Adrenal gland (tissue), 12 donors: ENCODE results near the gene RALGAPA1. TPM values are rescaled to one million over a fixed set of nuclear protein-coding genes. Genes with fewer than 3 reads are reported as not detected.

Experiments used
- DNase-seq, 7 donors: peaks; one replicate each; pipeline ENCODE4 v3.0.0-alpha.2; 2019 to 2020
- H3K27ac ChIP-seq, 5 donors: fragments of 200-600 bp; sonication (generic) in 4 of 5; 1 replicate in 3 of 5; 2 replicates in 2 of 5; pipeline versions ENCODE4 v1.5.1 to v1.8.0; 2016 to 2020; ENCODE audit warnings: mild to moderate bottlenecking in 1 of 5
- H3K27me3 ChIP-seq: fragments of 200-600 bp; 2 replicates; pipeline ENCODE4 v1.8.0; 2021
- H3K36me3 ChIP-seq, 2 donors: fragments of 200-600 bp; replicated peaks in 1 of 2; 1 replicate in 1 of 2; 2 replicates in 1 of 2; pipeline versions ENCODE4 v1.5.1 to v1.8.0; 2018 to 2022
- H3K4me1 ChIP-seq, 2 donors: fragments of 200-600 bp; replicated peaks in 1 of 2; 1 replicate in 1 of 2; 2 replicates in 1 of 2; pipeline versions ENCODE4 v1.5.1 to v1.8.0; 2018 to 2021
- H3K4me3 ChIP-seq, 4 donors: fragments of 200-600 bp; sonication (generic) in 3 of 4; one replicate each; pipeline ENCODE4 v1.5.1; 2016 to 2018
- H3K9me3 ChIP-seq, 3 donors: fragments of 200-600 bp; sonication (generic) in 1 of 3; replicated peaks in 1 of 3; 1 replicate in 2 of 3; 2 replicates in 1 of 3; pipeline versions ENCODE4 v1.5.1 to v1.8.0; 2016 to 2021
- CTCF ChIP-seq, 6 experiments: fragments of 450-650 bp in 4 of 6; fragments of 200-600 bp in 2 of 6; sonication (generic) in 1 of 6; IDR thresholded peaks; 1 replicate in 5 of 6; 2 replicates in 1 of 6; pipeline versions ENCODE4 v1.5.1 to v1.8.0; 2016 to 2021; ENCODE audit warnings: antibody characterized with exemption in 6 of 6, mild to moderate bottlenecking in 2 of 6, moderate library complexity in 1 of 6
- POLR2A ChIP-seq, 2 donors: fragments of 450-650 bp; IDR thresholded peaks; one replicate each; pipeline ENCODE4 v1.6.1; 2017; ENCODE audit warnings: antibody characterized with exemption in 2 of 2, mild to moderate bottlenecking in 2 of 2, moderate library complexity in 1 of 2
- WGBS, 4 donors: extraction: QIAGEN DNeasy Blood & Tissue Kit in 2 of 4; methylation state at CpG; one replicate each; pipeline versions ENCODE4 v1.1.5 to v1.1.7; 2013 to 2017; 5-methylcytosine and 5-hydroxymethylcytosine counted together
- intact Hi-C, 2 donors: fragments of 100-400 bp; cut with DNase I; formaldehyde crosslinking; loops; one replicate each; pipeline versions ENCODE4 v1.14.1 to v1.15.0; 2022 to 2023
- polyA plus RNA-seq, 3 donors: library from polyadenylated mRNA; stranded (reverse); fragments of 200-250 nt in 2 of 3; fragments of 350-450 nt in 1 of 3; fragmentation: Illumina TruSeq in 1 of 3; extraction: RNeasy Lipid Tissue Mini Kit (QIAGEN cat#74804) in 1 of 3; gene quantifications; one replicate each; pipeline ENCODE4 v1.2.3, GENCODE V29; 2013 to 2014
- total RNA-seq, 9 donors: library from RNA; depleted of rRNA in 4 of 9; stranded (reverse); fragments of >200 nt in 4 of 9; fragments of 120-200 nt in 1 of 9; fragmentation: NEBNext Ultra II Directional in 1 of 9; extraction: Animal tissue kit (Norgen Biotek cat#: 25700) in 1 of 9; gene quantifications; one replicate each; pipeline versions ENCODE4 v1.1.0 to v1.2.4, GENCODE V29; 2013 to 2023
- donor health status: healthy with polysubstance abuse.
- donor health status: Bipolar disorder and iron deficiency.
- donor health status: DM: yes; HTN: yes; CAD: no.
- donor health status: DM: no; HTN: no; CAD: no.
- donor health status: DM: no; HTN: no; CAD: no.
- donor health status: DM: yes; HTN: yes; CAD: no.

Gene RALGAPA1
- total and polyA plus RNA-seq, 12 donors = 31.7 to 116 (median 64.8) TPM

GRCh38 chr14:35754671-35755070 is 54.4 kb downstream of the RALGAPA1 start:
- Histone ChIP-seq H3K27ac (no peak overlapping the region), H3K4me3 (no peak overlapping the region), H3K36me3 (peaks cover 0 to 21% of the 10 kb centered on the region in 2 donors), H3K27me3 (no peaks in the 10 kb centered on the region), H3K4me1 (no peaks in the 10 kb centered on the region), H3K9me3 (no peaks in the 10 kb centered on the region)
- intact Hi-C loops = no loop called here
- TF ChIP-seq POLR2A (IDR thresholded peaks at IDR 0.05) (no peak), CTCF (IDR thresholded peaks at IDR 0.05) (no peak)
- no peak for DNase-seq

DNA sequence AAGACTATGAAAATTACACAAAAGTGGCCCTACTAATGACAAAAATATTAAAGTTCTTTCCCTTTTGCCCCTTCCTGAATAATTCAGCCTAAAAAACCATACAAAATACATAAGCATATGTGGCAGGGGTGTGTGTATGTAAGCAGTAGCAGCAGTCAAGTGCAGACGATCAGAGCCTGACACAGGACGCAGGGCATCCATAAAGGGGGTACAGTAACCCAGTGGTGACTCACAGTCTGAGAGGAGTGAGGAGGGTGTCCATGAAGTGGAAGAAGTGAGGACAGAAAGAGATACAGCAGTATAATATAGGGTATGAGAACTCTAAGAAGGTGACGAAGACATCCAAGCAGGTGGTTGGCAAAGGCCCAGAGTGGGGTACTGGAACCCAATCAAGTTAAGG is 56.7 kb downstream of the RALGAPA1 start:
- Histone ChIP-seq H3K27me3 (no peaks in the 10 kb centered on the region), H3K36me3 (peaks cover 0 to 21% of the 10 kb centered on the region in 2 donors), H3K4me1 (no peaks in the 10 kb centered on the region), H3K27ac (no peak overlapping the region), H3K9me3 (no peaks in the 10 kb centered on the region), H3K4me3 (no peak overlapping the region)
- 84 to 94% (median 90%) methylated on average over 3 of the region's 3 CpGs for WGBS, 4 donors
- DNase-seq = no peak
- TF ChIP-seq CTCF (IDR thresholded peaks at IDR 0.05) = no peak
- TF ChIP-seq POLR2A (IDR thresholded peaks at IDR 0.05) = no peak
- intact Hi-C loops = no loop called here

DNA sequence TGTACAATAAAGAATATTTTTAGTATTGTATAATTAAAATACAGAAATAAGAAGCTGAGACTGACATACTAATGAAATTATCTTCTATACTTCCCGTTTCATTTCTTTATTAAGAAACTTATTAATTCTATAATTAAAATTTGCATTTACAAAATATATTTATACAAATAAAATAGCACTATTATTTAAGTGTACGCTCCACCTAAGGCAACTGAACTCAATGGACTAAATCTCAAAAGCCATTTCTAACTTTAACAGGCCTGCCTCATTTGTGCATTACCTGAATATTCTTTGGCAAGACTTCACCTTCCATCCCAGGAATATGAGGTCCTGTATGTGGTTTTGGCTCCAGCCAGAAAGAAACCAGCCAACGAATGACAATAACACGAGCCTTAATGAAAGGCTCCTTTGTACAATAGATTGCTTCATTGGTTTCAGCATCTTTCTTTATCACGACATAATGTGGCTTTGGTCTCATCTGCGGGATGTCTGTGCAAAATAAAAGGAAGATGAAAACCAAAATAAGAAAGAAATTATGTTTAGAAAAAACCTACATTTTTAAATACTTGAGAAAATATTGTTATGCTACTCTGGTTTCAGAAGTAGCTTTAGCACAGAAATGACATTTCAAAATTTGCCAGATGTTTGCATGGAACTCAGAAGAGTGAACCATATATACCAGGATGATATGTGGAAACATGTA is 58.7 kb downstream of the RALGAPA1 start:
- peaks cover 0 to 22% of the 10 kb centered on the region in 2 donors for H3K36me3 ChIP-seq
- WGBS, 4 donors = 93 to 96% (median 93%) methylated on average over 5 to 6 of the region's 6 CpGs
- H3K27ac ChIP-seq = no peak overlapping the region
- H3K4me1 ChIP-seq = no peaks in the 10 kb centered on the region
- intact Hi-C loops = no loop called here
- H3K27me3 ChIP-seq = no peaks in the 10 kb centered on the region
- DNase-seq = no peak
- H3K9me3 ChIP-seq = no peaks in the 10 kb centered on the region
- TF ChIP-seq CTCF (IDR thresholded peaks at IDR 0.05) (no peak), POLR2A (IDR thresholded peaks at IDR 0.05) (no peak)
- no peak overlapping the region for H3K4me3 ChIP-seq

GRCh38 chr14:35747379-35747778 is 61.7 kb downstream of the RALGAPA1 start:
- TF ChIP-seq POLR2A (IDR thresholded peaks at IDR 0.05) = no peak
- no peak for TF ChIP-seq CTCF (IDR thresholded peaks at IDR 0.05)
- H3K27ac ChIP-seq = no peak overlapping the region
- no peaks in the 10 kb centered on the region for H3K9me3 ChIP-seq
- no peaks in the 10 kb centered on the region for H3K4me1 ChIP-seq
- peaks cover 0 to 26% of the 10 kb centered on the region in 2 donors for H3K36me3 ChIP-seq
- H3K27me3 ChIP-seq = no peaks in the 10 kb centered on the region
- no peak overlapping the region for H3K4me3 ChIP-seq
- intact Hi-C loops = no loop called here
- no peak for DNase-seq
